OCI-LY1 (cell line): ENCODE data around the gene DOCK1.

Experiments
- H2AFZ ChIP-seq: fragments of 200-600 bp; sonication (generic), shearing (Covaris generic); 2 replicates; pipeline ENCODE4 v1.6.0; 2014; ENCODE audit warnings: antibody characterized with exemption, mild to moderate bottlenecking, low read length
- H3F3A ChIP-seq: fragments of 200-600 bp; sonication (generic), shearing (Covaris generic); 2 replicates; pipeline ENCODE4 v1.6.0; 2014; ENCODE audit warnings: mild to moderate bottlenecking, antibody characterized with exemption, low read length, moderate library complexity; ENCODE audit not compliant: insufficient read depth
- H3K27ac ChIP-seq: fragments of 200-600 bp; sonication (generic); 2 replicates; pipeline ENCODE4 v1.5.1; 2014; ENCODE audit warnings: low read length, mixed run types, mild to moderate bottlenecking, low read depth; ENCODE audit not compliant: poor library complexity, severe bottlenecking
- H3K27me3 ChIP-seq: fragments of 200-600 bp; sonication (generic); 2 replicates; pipeline ENCODE4 v1.6.0; 2014; ENCODE audit warnings: antibody characterized with exemption, mild to moderate bottlenecking, low read length, moderate library complexity; ENCODE audit not compliant: insufficient read depth
- H3K36me3 ChIP-seq: fragments of 200-600 bp; sonication (generic); 2 replicates; pipeline ENCODE4 v1.6.1; 2014; ENCODE audit warnings: mild to moderate bottlenecking, antibody characterized with exemption, low read length, moderate library complexity, mixed read lengths; ENCODE audit not compliant: insufficient read depth
- H3K4me1 ChIP-seq: fragments of 200-600 bp; sonication (generic); 2 replicates; pipeline ENCODE4 v1.5.1; 2014; ENCODE audit warnings: mild to moderate bottlenecking, low read length, moderate library complexity; ENCODE audit not compliant: insufficient read depth, severe bottlenecking
- H3K4me2 ChIP-seq: fragments of 200-600 bp; sonication (generic), shearing (Covaris generic); 2 replicates; pipeline ENCODE4 v1.6.1; 2014; ENCODE audit warnings: low read length
- H3K4me3 ChIP-seq: fragments of 200-600 bp; sonication (generic); 2 replicates; pipeline ENCODE4 v1.5.1; 2014; ENCODE audit warnings: low read length, low read depth, mild to moderate bottlenecking, mixed read lengths; ENCODE audit not compliant: poor library complexity, severe bottlenecking
- H3K79me2 ChIP-seq: fragments of 200-600 bp; shearing (Covaris generic); 2 replicates; pipeline ENCODE4 v1.6.1; 2016; ENCODE audit warnings: mixed run types, low read length, mixed read lengths; ENCODE audit not compliant: insufficient read depth
- H3K9ac ChIP-seq: fragments of 200-600 bp; sonication (generic), shearing (Covaris generic); 2 replicates; pipeline ENCODE4 v1.6.1; 2014; ENCODE audit warnings: mild to moderate bottlenecking, low read length, mixed read lengths
- H3K9me2 ChIP-seq: fragments of 200-600 bp; sonication (generic), shearing (Covaris generic); 2 replicates; pipeline ENCODE4 v1.6.1; 2014; ENCODE audit warnings: low read depth, mild to moderate bottlenecking, low read length, mixed read lengths
- H3K9me3 ChIP-seq: fragments of 200-600 bp; shearing (Covaris generic); 2 replicates; pipeline ENCODE4 v1.6.1; 2014; ENCODE audit warnings: low read length, mixed read lengths
- H4K20me1 ChIP-seq: fragments of 200-600 bp; sonication (generic), shearing (Covaris generic); 2 replicates; pipeline ENCODE4 v1.6.0; 2016; ENCODE audit warnings: mild to moderate bottlenecking, low read length; ENCODE audit not compliant: insufficient read depth
- EZH2 ChIP-seq: fragments of 200-600 bp; sonication (generic), shearing (Covaris generic); IDR thresholded peaks from 2 replicates; pipeline ENCODE4 v1.8.0; 2017; ENCODE audit warnings: borderline replicate concordance, mixed run types, mild to moderate bottlenecking, antibody characterized with exemption, low read length, moderate library complexity, mixed read lengths
- TF ChIP-seq, protein P1 (sequence below): fragments of 200-600 bp; sonication (generic), shearing (Covaris generic); IDR thresholded peaks from 2 replicates; pipeline ENCODE4 v1.5.1; 2017; ENCODE audit warnings: mild to moderate bottlenecking, antibody characterized with exemption, low read length, moderate library complexity, mixed read lengths

The DOCK1 gene

DNA sequence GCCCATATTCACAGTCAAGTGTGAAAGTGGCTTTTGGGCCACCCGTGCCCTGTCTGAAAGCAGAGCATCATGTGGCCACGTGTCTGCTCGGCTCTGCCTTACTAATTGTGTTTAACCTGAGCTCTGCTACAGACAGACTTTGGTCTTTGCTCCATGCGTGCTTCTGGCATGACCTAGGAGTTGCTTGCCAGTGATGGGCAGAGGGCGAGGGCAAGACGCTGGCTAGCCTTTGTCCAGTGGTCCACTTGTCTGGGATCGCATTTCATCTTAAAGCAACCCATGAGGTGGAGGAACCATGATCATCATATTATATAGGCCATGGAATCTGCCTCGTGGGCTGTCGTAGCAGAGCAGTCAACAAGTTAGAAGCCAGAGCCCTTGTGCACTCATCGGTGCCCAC lies 414.5 kb downstream of the DOCK1 start:
- no peak overlapping the region for H3K9ac ChIP-seq
- H3K27ac ChIP-seq, result no peak overlapping the region
- H3K4me2 ChIP-seq, result no peak overlapping the region
- no peak overlapping the region for H3K4me3 ChIP-seq
- H3K36me3 ChIP-seq, result no peaks in the 10 kb centered on the region
- TF ChIP-seq EZH2, result no peak
- H2AFZ ChIP-seq, result no peak overlapping the region
- H3K9me2 ChIP-seq, result no peaks in the 10 kb centered on the region
- no peaks in the 10 kb centered on the region for H3K79me2 ChIP-seq
- no peaks in the 10 kb centered on the region for H3K4me1 ChIP-seq
- no peaks in the 10 kb centered on the region for H3F3A ChIP-seq
- no peaks in the 10 kb centered on the region for H3K27me3 ChIP-seq
- no peaks in the 10 kb centered on the region for H4K20me1 ChIP-seq
- no peaks in the 10 kb centered on the region for H3K9me3 ChIP-seq

DNA sequence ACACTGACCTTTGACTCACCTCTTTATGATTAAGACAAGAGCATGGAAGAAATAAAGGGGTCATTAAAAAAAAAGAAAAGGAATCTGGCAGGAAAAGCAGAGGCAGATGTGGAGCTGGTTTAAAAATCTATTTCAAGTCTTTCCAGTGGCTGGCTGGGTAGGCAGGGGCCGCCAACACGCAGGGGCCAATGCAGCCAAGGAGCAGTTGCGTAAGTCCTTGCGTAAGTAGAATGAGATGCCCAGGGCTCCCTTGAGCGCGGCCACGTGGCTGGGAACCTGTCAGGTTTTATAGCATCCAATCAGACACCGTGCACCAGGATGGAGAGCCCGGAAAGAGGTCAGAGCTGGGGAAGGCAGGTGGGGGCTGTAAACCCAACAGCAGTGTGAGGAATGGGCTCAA lies 414.9 kb downstream of the DOCK1 start:
- Histone ChIP-seq H3K4me1 (no peaks in the 10 kb centered on the region), H3K27me3 (no peaks in the 10 kb centered on the region), H3F3A (no peaks in the 10 kb centered on the region), H3K4me3 (no peak overlapping the region), H3K9me3 (no peaks in the 10 kb centered on the region), H3K9ac (no peak overlapping the region), H4K20me1 (no peaks in the 10 kb centered on the region), H3K36me3 (no peaks in the 10 kb centered on the region), H3K27ac (no peak overlapping the region), H3K4me2 (no peak overlapping the region), H3K79me2 (no peaks in the 10 kb centered on the region), H2AFZ (no peak overlapping the region), H3K9me2 (no peaks in the 10 kb centered on the region)
- TF ChIP-seq, protein P1, sequence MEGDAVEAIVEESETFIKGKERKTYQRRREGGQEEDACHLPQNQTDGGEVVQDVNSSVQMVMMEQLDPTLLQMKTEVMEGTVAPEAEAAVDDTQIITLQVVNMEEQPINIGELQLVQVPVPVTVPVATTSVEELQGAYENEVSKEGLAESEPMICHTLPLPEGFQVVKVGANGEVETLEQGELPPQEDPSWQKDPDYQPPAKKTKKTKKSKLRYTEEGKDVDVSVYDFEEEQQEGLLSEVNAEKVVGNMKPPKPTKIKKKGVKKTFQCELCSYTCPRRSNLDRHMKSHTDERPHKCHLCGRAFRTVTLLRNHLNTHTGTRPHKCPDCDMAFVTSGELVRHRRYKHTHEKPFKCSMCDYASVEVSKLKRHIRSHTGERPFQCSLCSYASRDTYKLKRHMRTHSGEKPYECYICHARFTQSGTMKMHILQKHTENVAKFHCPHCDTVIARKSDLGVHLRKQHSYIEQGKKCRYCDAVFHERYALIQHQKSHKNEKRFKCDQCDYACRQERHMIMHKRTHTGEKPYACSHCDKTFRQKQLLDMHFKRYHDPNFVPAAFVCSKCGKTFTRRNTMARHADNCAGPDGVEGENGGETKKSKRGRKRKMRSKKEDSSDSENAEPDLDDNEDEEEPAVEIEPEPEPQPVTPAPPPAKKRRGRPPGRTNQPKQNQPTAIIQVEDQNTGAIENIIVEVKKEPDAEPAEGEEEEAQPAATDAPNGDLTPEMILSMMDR, result no peak
- TF ChIP-seq EZH2, result no peak

DNA sequence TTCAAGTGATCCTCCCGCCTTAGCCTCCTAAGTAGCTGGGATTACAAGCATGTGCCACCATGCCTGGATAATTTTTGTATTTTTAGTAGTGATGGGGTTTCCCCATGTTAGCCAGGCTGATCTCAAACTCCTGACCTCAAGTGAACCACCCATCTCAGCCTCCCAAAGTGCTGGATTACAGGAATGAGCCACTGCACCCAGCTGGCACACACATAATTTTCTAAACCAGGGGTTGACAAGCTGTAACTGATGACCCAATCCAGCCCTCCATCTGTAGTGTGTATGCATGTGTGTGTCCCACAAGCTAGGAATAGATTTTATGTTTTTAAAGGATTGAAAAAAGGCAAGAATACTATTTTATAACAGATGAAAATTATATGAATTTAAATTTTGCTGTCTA lies 417.1 kb downstream of the DOCK1 start:
- no peak overlapping the region for H2AFZ ChIP-seq
- no peaks in the 10 kb centered on the region for H3K27me3 ChIP-seq
- H3K9ac ChIP-seq, result no peak overlapping the region
- no peaks in the 10 kb centered on the region for H3K36me3 ChIP-seq
- no peaks in the 10 kb centered on the region for H3F3A ChIP-seq
- no peak overlapping the region for H3K4me2 ChIP-seq
- H3K4me1 ChIP-seq, result no peaks in the 10 kb centered on the region
- H3K9me3 ChIP-seq, result no peaks in the 10 kb centered on the region
- no peaks in the 10 kb centered on the region for H3K79me2 ChIP-seq
- no peak overlapping the region for H3K4me3 ChIP-seq
- H4K20me1 ChIP-seq, result no peaks in the 10 kb centered on the region
- H3K9me2 ChIP-seq, result no peaks in the 10 kb centered on the region
- no peak overlapping the region for H3K27ac ChIP-seq
- no peak for TF ChIP-seq EZH2
- TF ChIP-seq, protein P1, result no peak

DNA sequence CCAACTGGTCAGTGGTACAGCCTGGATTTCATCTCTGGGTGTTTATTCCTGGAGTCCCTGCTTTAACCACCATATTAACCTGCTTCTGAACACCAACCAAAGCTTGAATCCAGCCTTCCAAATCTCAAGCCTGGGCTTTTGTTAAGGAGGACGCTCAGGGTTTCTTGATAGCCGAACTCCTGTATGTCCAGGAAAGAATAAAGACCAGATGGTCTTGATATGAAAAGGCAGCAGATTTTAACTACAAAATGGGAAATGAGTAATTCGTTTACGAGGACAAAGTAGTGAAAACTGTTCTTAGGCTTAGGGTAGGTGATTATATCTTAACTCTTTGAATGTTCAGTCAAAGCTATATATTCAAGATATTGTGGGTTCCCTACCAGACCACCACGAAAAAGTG lies 420.3 kb downstream of the DOCK1 start:
- Histone ChIP-seq H3K27me3 (no peaks in the 10 kb centered on the region), H3K9me2 (no peaks in the 10 kb centered on the region), H3K36me3 (no peaks in the 10 kb centered on the region), H3K9ac (no peak overlapping the region), H3K4me3 (no peak overlapping the region), H2AFZ (no peak overlapping the region), H3K4me2 (no peak overlapping the region), H3K27ac (no peak overlapping the region), H3K79me2 (no peaks in the 10 kb centered on the region), H3K4me1 (no peaks in the 10 kb centered on the region), H4K20me1 (no peaks in the 10 kb centered on the region), H3K9me3 (no peaks in the 10 kb centered on the region), H3F3A (no peaks in the 10 kb centered on the region)
- TF ChIP-seq, protein P1, result no peak
- TF ChIP-seq EZH2, result no peak
